Ishikawa (cell line): ENCODE measurements around the gene SLC27A2.

Experiments
- CEBPB ChIP-seq: IDR thresholded peaks from 2 replicates; pipeline ENCODE4 v1.6.1; 2012
- CREB1 ChIP-seq: IDR thresholded peaks from 2 replicates; pipeline ENCODE4 v1.6.1; 2012; ENCODE audit warnings: low read depth
- EGR1 ChIP-seq: IDR thresholded peaks from 2 replicates; pipeline ENCODE4 v1.6.1; 2012
- EP300 ChIP-seq: IDR thresholded peaks from 2 replicates; pipeline ENCODE4 v1.6.1; 2012; ENCODE audit warnings: borderline replicate concordance
- FOXM1 ChIP-seq: IDR thresholded peaks from 2 replicates; pipeline ENCODE4 v1.6.1; 2012; ENCODE audit warnings: low read depth, borderline replicate concordance
- MAX ChIP-seq: IDR thresholded peaks from 2 replicates; pipeline ENCODE4 v1.6.1; 2012
- NFIC ChIP-seq: IDR thresholded peaks from 2 replicates; pipeline ENCODE4 v1.6.1; 2012
- RAD21 ChIP-seq: IDR thresholded peaks from 2 replicates; pipeline ENCODE4 v1.6.1; 2012; ENCODE audit warnings: low read depth
- REST ChIP-seq: IDR thresholded peaks from 2 replicates; pipeline ENCODE4 v1.6.1; 2012; ENCODE audit warnings: low read depth, mild to moderate bottlenecking
- TAF1 ChIP-seq: IDR thresholded peaks from 2 replicates; pipeline ENCODE4 v1.6.1; 2012; ENCODE audit warnings: low read depth, mild to moderate bottlenecking
- TCF12 ChIP-seq: IDR thresholded peaks from 2 replicates; pipeline ENCODE4 v1.6.1; 2012; ENCODE audit warnings: low read depth
- TEAD4 ChIP-seq: IDR thresholded peaks from 2 replicates; pipeline ENCODE4 v1.6.1; 2012
- USF1 ChIP-seq: IDR thresholded peaks from 2 replicates; pipeline ENCODE4 v1.6.1; 2012
- YY1 ChIP-seq: IDR thresholded peaks from 2 replicates; pipeline ENCODE4 v1.6.1; 2012; ENCODE audit warnings: low read depth
- ZBTB7A ChIP-seq: IDR thresholded peaks from 2 replicates; pipeline ENCODE4 v1.6.1; 2012; ENCODE audit warnings: low read depth

Gene SLC27A2

GRCh38 chr15:50149090-50149489 lies 32.9 kb upstream of the SLC27A2 start:
- TF ChIP-seq TCF12 = no peak
- no peak for TF ChIP-seq ZBTB7A
- no peak for TF ChIP-seq MAX
- no peak for TF ChIP-seq TEAD4
- TF ChIP-seq FOXM1 = no peak
- TF ChIP-seq TAF1 = no peak
- no peak for TF ChIP-seq YY1
- no peak for TF ChIP-seq REST
- no peak for TF ChIP-seq CREB1

GRCh38 chr15:50150349-50150748 lies 31.6 kb upstream of the SLC27A2 start:
- no peak for TF ChIP-seq EP300
- no peak for TF ChIP-seq TCF12
- no peak for TF ChIP-seq FOXM1
- no peak for TF ChIP-seq NFIC
- no peak for TF ChIP-seq YY1
- no peak for TF ChIP-seq RAD21
- no peak for TF ChIP-seq TEAD4
- no peak for TF ChIP-seq TAF1
- no peak for TF ChIP-seq REST
- no peak for TF ChIP-seq USF1
- no peak for TF ChIP-seq ZBTB7A
- no peak for TF ChIP-seq CEBPB
- TF ChIP-seq EGR1 = no peak
- TF ChIP-seq CREB1 = no peak
- TF ChIP-seq MAX = no peak

- no peak for TF ChIP-seq TCF12
- no peak for TF ChIP-seq TEAD4
- no peak for TF ChIP-seq RAD21
- no peak for TF ChIP-seq FOXM1
- no peak for TF ChIP-seq EGR1
- no peak for TF ChIP-seq USF1
- no peak for TF ChIP-seq CEBPB
- TF ChIP-seq CREB1 = no peak
- TF ChIP-seq TAF1 = no peak
- no peak for TF ChIP-seq REST
- no peak for TF ChIP-seq EP300
- TF ChIP-seq ZBTB7A = no peak
- TF ChIP-seq YY1 = no peak
- TF ChIP-seq NFIC = no peak
- no peak for TF ChIP-seq MAX
Observed at GRCh38 chr15:50150851-50151250, 31.1 kb upstream of the SLC27A2 start.

GRCh38 chr15:50151476-50151875 lies 30.5 kb upstream of the SLC27A2 start:
- TF ChIP-seq EP300 (no peak), EGR1 (no peak), RAD21 (no peak), TEAD4 (no peak), USF1 (no peak), CEBPB (no peak), YY1 (no peak), TAF1 (no peak), NFIC (no peak), REST (no peak), CREB1 (no peak), ZBTB7A (no peak), FOXM1 (no peak), MAX (no peak), TCF12 (no peak)
